Neural crest cell (in vitro differentiated cells): ENCODE results near the gene KCNA5. TPM values are rescaled to one million over a fixed set of nuclear protein-coding genes. Genes with fewer than 3 reads are reported as not detected.

ENCODE experiments used
- DNase-seq: peaks from one replicate; pipeline ENCODE4 v3.0.0; 2021; ENCODE audit warnings: low read depth, mixed read lengths, low spot score
- H3K27ac Mint-ChIP-seq: one replicate; pipeline ENCODE4 v1.8.0; 2021; ENCODE audit warnings: mild to moderate bottlenecking, mixed read lengths; ENCODE audit not compliant: unreplicated experiment
- H3K27me3 Mint-ChIP-seq: 2 replicates; pipeline ENCODE4 v1.8.0; 2021; ENCODE audit warnings: low read depth, mild to moderate bottlenecking, mixed read lengths
- H3K36me3 Mint-ChIP-seq: 2 replicates; pipeline ENCODE4 v1.8.0; 2021; ENCODE audit warnings: low read depth, mild to moderate bottlenecking, mixed read lengths
- H3K4me1 Mint-ChIP-seq: 2 replicates; pipeline ENCODE4 v1.8.0; 2021; ENCODE audit warnings: mixed read lengths
- H3K4me3 Mint-ChIP-seq: one replicate; pipeline ENCODE4 v1.8.0; 2021; ENCODE audit warnings: mild to moderate bottlenecking, mixed read lengths
- H3K9me3 Mint-ChIP-seq: 2 replicates; pipeline ENCODE4 v1.8.0; 2021; ENCODE audit warnings: mixed read lengths
- CTCF ChIP-seq: fragments of 200-600 bp; sonication (generic); conservative IDR thresholded peaks from 2 replicates; pipeline ENCODE4 v1.5.0; 2021; ENCODE audit warnings: antibody characterized with exemption, mild to moderate bottlenecking
- total RNA-seq: library from RNA; stranded (reverse); gene quantifications from 2 replicates; pipeline ENCODE4 v1.2.1, GENCODE V29; 2021

Gene KCNA5
- total RNA-seq, 1 donor from 2014 or later, result not detected

- no peaks in the 10 kb centered on the region for H3K9me3 Mint-ChIP-seq
- H3K27me3 Mint-ChIP-seq, result peaks cover 18% of the 10 kb centered on the region
- no peaks in the 10 kb centered on the region for H3K4me1 Mint-ChIP-seq
- no peaks in the 10 kb centered on the region for H3K36me3 Mint-ChIP-seq
- DNase-seq, result no peak
- TF ChIP-seq CTCF, result no peak
- no peak overlapping the region for H3K27ac Mint-ChIP-seq
- no peak overlapping the region for H3K4me3 Mint-ChIP-seq
Observed at GRCh38 chr12:5018677-5019076, 25.0 kb upstream of the KCNA5 start.

- no peaks in the 10 kb centered on the region for H3K36me3 Mint-ChIP-seq
- H3K4me3 Mint-ChIP-seq, result no peak overlapping the region
- peaks cover 26% of the 10 kb centered on the region for H3K27me3 Mint-ChIP-seq
- no peak overlapping the region for H3K27ac Mint-ChIP-seq
- no peaks in the 10 kb centered on the region for H3K9me3 Mint-ChIP-seq
- no peak for DNase-seq
- no peak for TF ChIP-seq CTCF
- H3K4me1 Mint-ChIP-seq, result peaks cover 2% of the 10 kb centered on the region
Observed at GRCh38 chr12:5022025-5022424, 21.7 kb upstream of the KCNA5 start.

- peaks cover 30% of the 10 kb centered on the region for H3K27me3 Mint-ChIP-seq
- H3K9me3 Mint-ChIP-seq, result no peaks in the 10 kb centered on the region
- no peaks in the 10 kb centered on the region for H3K36me3 Mint-ChIP-seq
- DNase-seq, result peak; percentile 32
- peaks cover 8% of the 10 kb centered on the region for H3K4me1 Mint-ChIP-seq
- no peak overlapping the region for H3K4me3 Mint-ChIP-seq
- no peak overlapping the region for H3K27ac Mint-ChIP-seq
- peak; percentile 99 for TF ChIP-seq CTCF
Observed at GRCh38 chr12:5022465-5023061, 21.1 kb upstream of the KCNA5 start.

- Mint-ChIP-seq H3K4me1 (peaks cover 9% of the 10 kb centered on the region), H3K27me3 (peaks cover 33% of the 10 kb centered on the region), H3K27ac (no peak overlapping the region), H3K36me3 (no peaks in the 10 kb centered on the region), H3K4me3 (no peak overlapping the region), H3K9me3 (no peaks in the 10 kb centered on the region)
- no peak for TF ChIP-seq CTCF
- DNase-seq, result no peak
Observed at GRCh38 chr12:5023842-5024241, 19.8 kb upstream of the KCNA5 start.

GRCh38 chr12:5026342-5026938 is 17.2 kb upstream of the KCNA5 start:
- H3K9me3 Mint-ChIP-seq, result no peaks in the 10 kb centered on the region
- no peak overlapping the region for H3K27ac Mint-ChIP-seq
- TF ChIP-seq CTCF, result no peak
- peaks cover 27% of the 10 kb centered on the region for H3K27me3 Mint-ChIP-seq
- H3K4me3 Mint-ChIP-seq, result no peak overlapping the region
- peaks cover 9% of the 10 kb centered on the region for H3K4me1 Mint-ChIP-seq
- no peak for DNase-seq
- H3K36me3 Mint-ChIP-seq, result no peaks in the 10 kb centered on the region
